Suprapubic skin (tissue), 4 donors: Measurements from ENCODE around the gene PTBP3. TPM values are rescaled to one million over a fixed set of nuclear protein-coding genes. Genes with fewer than 3 reads are reported as not detected.

ENCODE experiments used
- DNase-seq, 2 donors: peaks; one replicate each; pipeline ENCODE4 v3.0.0-alpha.2; 2019; ENCODE audit warnings: low spot score in 2 of 2
- H3K27ac ChIP-seq: fragments of 200-600 bp; sonication (generic); one replicate; pipeline ENCODE4 v1.5.1; 2019
- H3K27me3 ChIP-seq: fragments of 200-600 bp; sonication (generic); one replicate; pipeline ENCODE4 v1.5.1; 2019
- H3K36me3 ChIP-seq: fragments of 200-600 bp; sonication (generic); one replicate; pipeline ENCODE4 v1.5.1; 2019
- H3K4me1 ChIP-seq: fragments of 200-600 bp; sonication (generic); one replicate; pipeline ENCODE4 v1.5.1; 2019
- H3K4me3 ChIP-seq: fragments of 200-600 bp; sonication (generic); one replicate; pipeline ENCODE4 v1.5.1; 2019; ENCODE audit warnings: mild to moderate bottlenecking
- H3K9me3 ChIP-seq: fragments of 200-600 bp; sonication (generic); one replicate; pipeline ENCODE4 v1.5.1; 2019
- EP300 ChIP-seq: sonication (generic); formaldehyde crosslinking; IDR thresholded peaks from one replicate; pipeline ENCODE4 v1.6.1; 2017; ENCODE audit warnings: antibody characterized with exemption
- POLR2A ChIP-seq, 2 donors: fragments of 450-650 bp; IDR thresholded peaks; one replicate each; pipeline ENCODE4 v1.6.1; 2017; ENCODE audit warnings: antibody characterized with exemption in 2 of 2, mild to moderate bottlenecking in 2 of 2, moderate library complexity in 2 of 2
- POLR2AphosphoS5 ChIP-seq, 3 donors: sonication (generic); formaldehyde crosslinking; IDR thresholded peaks; one replicate each; pipeline ENCODE4 v1.6.1; 2017; ENCODE audit warnings: antibody characterized with exemption in 3 of 3
- WGBS: methylation state at CpG from one replicate; pipeline ENCODE4 v1.1.5; 2018; 5-methylcytosine and 5-hydroxymethylcytosine counted together
- total RNA-seq, 4 donors: library from RNA; depleted of rRNA; stranded (reverse); fragments of >200 nt; gene quantifications; one replicate each; pipeline ENCODE4 v1.1.0, GENCODE V29; 2016
- TF ChIP-seq, protein P1 (sequence below), 2 donors: fragments of 200-600 bp in 1 of 2; fragments of 450-650 bp in 1 of 2; sonication (generic) in 1 of 2; IDR thresholded peaks; one replicate each; pipeline ENCODE4 v1.5.1; 2016 to 2019; ENCODE audit warnings: antibody characterized with exemption in 2 of 2, mild to moderate bottlenecking in 1 of 2, moderate library complexity in 1 of 2

Gene PTBP3
- total RNA-seq, 4 donors from 2014 or later, result 90.4 to 333 (median 168) TPM

DNA sequence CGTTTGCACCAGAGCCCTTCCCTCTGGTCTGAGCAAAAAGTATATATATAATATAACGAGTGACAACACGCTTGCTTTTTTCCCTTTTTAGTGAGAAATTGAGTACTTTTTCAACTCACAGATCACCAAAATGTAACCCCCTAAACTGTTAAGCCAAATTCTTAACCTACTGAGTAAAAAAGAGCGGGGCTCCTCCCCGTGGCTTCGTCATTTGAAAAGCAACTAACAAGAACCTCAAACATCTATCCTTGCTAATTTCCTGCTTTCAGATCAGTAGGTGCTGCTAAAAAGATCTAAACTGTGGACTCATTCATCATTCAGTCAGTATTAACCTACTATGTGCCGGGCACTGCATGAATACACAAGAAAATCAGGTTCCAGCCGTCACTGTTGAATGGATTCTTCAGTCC is 1.0 kb upstream of the PTBP3 start:
- TF ChIP-seq, protein P1, sequence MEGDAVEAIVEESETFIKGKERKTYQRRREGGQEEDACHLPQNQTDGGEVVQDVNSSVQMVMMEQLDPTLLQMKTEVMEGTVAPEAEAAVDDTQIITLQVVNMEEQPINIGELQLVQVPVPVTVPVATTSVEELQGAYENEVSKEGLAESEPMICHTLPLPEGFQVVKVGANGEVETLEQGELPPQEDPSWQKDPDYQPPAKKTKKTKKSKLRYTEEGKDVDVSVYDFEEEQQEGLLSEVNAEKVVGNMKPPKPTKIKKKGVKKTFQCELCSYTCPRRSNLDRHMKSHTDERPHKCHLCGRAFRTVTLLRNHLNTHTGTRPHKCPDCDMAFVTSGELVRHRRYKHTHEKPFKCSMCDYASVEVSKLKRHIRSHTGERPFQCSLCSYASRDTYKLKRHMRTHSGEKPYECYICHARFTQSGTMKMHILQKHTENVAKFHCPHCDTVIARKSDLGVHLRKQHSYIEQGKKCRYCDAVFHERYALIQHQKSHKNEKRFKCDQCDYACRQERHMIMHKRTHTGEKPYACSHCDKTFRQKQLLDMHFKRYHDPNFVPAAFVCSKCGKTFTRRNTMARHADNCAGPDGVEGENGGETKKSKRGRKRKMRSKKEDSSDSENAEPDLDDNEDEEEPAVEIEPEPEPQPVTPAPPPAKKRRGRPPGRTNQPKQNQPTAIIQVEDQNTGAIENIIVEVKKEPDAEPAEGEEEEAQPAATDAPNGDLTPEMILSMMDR (IDR thresholded peaks at IDR 0.05), result no peak
- TF ChIP-seq EP300 (no peak), POLR2AphosphoS5 (IDR thresholded peaks at IDR 0.05) (no peak), POLR2A (IDR thresholded peaks at IDR 0.05) (no peak)
- no peak for DNase-seq
- H3K27me3 ChIP-seq, result no peaks in the 10 kb centered on the region
- no peaks in the 10 kb centered on the region for H3K9me3 ChIP-seq
- peak overlapping the region; percentile 100 for H3K27ac ChIP-seq
- WGBS, result 7% methylated on average over 8 of the region's 8 CpGs
- peak overlapping the region; percentile 100 for H3K4me3 ChIP-seq
- no peaks in the 10 kb centered on the region for H3K36me3 ChIP-seq
- peaks cover 32% of the 10 kb centered on the region for H3K4me1 ChIP-seq

DNA sequence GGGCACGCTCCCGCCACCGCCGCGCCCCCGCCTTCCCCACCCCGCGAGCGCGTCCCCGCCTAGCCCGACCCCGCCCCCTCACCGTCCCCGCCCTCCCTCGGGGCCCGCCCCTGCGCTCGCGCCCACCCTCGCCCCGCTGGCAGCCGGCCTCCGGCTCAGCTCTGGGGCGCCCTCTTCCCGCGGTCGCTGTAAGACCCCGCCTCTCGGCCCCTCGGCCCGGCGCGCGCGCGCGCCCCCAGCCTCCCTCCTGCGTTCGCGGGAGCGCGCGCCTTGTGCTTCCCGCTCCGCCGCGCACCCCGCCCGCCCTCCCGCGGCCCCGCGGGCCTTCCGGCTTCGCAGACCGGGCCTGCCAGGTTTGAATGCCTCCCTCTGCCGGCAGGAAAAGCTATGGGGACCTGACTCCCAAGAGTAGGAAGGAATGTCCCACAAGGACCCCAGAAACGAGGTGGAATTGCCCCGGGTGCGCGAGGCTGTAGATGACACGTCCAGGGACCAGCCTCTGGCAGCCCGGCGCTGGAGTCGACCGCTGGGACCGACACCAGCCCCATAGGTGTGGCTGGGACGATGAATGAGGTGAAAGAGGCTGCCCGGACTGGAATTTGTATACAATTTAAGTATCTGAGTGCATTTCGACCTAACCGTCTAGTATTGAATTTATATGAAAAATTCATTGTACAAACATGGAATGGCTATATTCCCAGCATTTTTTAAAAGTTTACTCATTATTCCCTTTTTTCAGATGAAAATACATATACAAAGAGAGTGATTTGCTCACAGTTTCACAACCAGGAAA is 416 bp upstream of the PTBP3 start:
- WGBS, result under 1% methylated on average over 12 of the region's 72 CpGs

DNA sequence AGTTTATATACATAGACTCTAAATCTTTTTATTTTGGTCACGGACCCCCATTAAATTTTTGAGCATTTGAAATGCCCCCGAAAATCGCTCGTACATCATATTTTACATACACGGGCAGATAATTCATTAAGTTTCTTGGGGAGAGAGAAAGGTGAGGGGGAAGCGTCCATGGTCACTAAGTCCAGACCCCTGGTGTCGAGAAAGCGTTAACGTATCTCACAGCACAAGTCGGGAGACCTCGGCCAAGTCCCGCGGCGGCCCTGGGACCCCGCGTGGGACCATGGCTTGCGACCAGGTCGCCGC is 794 bp downstream of the PTBP3 start:
- H3K36me3 ChIP-seq, result no peaks in the 10 kb centered on the region
- peak overlapping the region; percentile 100 for H3K4me3 ChIP-seq
- no peaks in the 10 kb centered on the region for H3K9me3 ChIP-seq
- TF ChIP-seq POLR2A (IDR thresholded peaks at IDR 0.05) (no peak), POLR2AphosphoS5 (IDR thresholded peaks at IDR 0.05) (no peak), EP300 (no peak)
- TF ChIP-seq, protein P1 (IDR thresholded peaks at IDR 0.05), result no peak
- no peaks in the 10 kb centered on the region for H3K27me3 ChIP-seq
- no peak for DNase-seq
- H3K4me1 ChIP-seq, result peaks cover 44% of the 10 kb centered on the region
- 0% methylated on average over 19 of the region's 19 CpGs for WGBS
- peak overlapping the region; percentile 100 for H3K27ac ChIP-seq

More for the DNA sequence above, 416 bp upstream of the PTBP3 start:
- peak overlapping the region; percentile 100 for H3K27ac ChIP-seq
- H3K4me1 ChIP-seq, result peaks cover 32% of the 10 kb centered on the region
- TF ChIP-seq POLR2A (IDR thresholded peaks at IDR 0.05), result no peak
- peak in 1 of 3 donors; percentile 13 for TF ChIP-seq POLR2AphosphoS5 (IDR thresholded peaks at IDR 0.05)
- TF ChIP-seq, protein P1 (IDR thresholded peaks at IDR 0.05), result peak in 1 of 2 donors; percentile 73
- no peaks in the 10 kb centered on the region for H3K36me3 ChIP-seq
- no peaks in the 10 kb centered on the region for H3K27me3 ChIP-seq
- DNase-seq, result peak in 1 of 2 donors; percentile 95
- no peaks in the 10 kb centered on the region for H3K9me3 ChIP-seq
- H3K4me3 ChIP-seq, result peak overlapping the region; percentile 100

DNA sequence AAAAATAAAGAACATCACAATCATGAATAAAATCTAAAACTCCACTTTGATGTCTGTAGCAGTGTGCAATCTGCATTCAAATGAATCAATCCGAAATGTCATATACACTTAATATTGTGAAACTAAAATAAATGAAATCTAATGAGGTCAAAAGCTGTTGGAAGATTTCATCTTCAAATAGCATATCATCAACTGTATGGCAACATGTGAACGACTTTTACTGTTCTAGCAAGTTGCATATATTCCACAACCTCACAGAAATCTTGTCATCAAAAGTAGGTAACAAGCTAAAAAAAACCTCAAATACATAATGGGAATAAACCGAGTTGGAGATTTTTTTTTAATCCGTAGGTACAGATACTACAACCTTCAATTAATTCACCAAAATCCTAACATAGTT is 1.2 kb downstream of the PTBP3 start:
- H3K4me3 ChIP-seq, result peak overlapping the region; percentile 100
- 8% methylated on average over 4 of the region's 4 CpGs for WGBS
- no peaks in the 10 kb centered on the region for H3K27me3 ChIP-seq
- H3K4me1 ChIP-seq, result peaks cover 47% of the 10 kb centered on the region
- H3K36me3 ChIP-seq, result no peaks in the 10 kb centered on the region
- DNase-seq, result no peak
- H3K27ac ChIP-seq, result peak overlapping the region; percentile 100
- H3K9me3 ChIP-seq, result no peaks in the 10 kb centered on the region
- no peak for TF ChIP-seq POLR2A (IDR thresholded peaks at IDR 0.05)
- TF ChIP-seq, protein P1 (IDR thresholded peaks at IDR 0.05), result no peak
- no peak for TF ChIP-seq POLR2AphosphoS5 (IDR thresholded peaks at IDR 0.05)
- TF ChIP-seq EP300, result no peak

DNA sequence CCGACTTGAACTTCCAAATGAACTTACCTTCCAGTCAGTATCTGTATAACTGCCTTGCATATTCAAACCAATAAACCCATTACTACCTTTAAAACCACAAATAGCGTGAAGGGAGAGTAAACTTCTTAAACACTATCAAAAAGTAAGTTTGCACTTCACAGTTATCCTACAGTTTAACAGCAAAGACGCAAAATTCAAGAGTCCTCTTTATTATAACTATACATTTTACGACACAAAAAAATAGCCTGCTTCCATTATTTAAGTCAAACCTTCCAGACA is 1.8 kb downstream of the PTBP3 start:
- DNase-seq, result no peak
- no peaks in the 10 kb centered on the region for H3K9me3 ChIP-seq
- H3K36me3 ChIP-seq, result no peaks in the 10 kb centered on the region
- peaks cover 47% of the 10 kb centered on the region for H3K4me1 ChIP-seq
- H3K4me3 ChIP-seq, result peak overlapping the region; percentile 100
- TF ChIP-seq EP300 (no peak), POLR2AphosphoS5 (IDR thresholded peaks at IDR 0.05) (no peak), POLR2A (IDR thresholded peaks at IDR 0.05) (no peak)
- TF ChIP-seq, protein P1 (IDR thresholded peaks at IDR 0.05), result no peak
- 35% methylated on average over 4 of the region's 4 CpGs for WGBS
- H3K27me3 ChIP-seq, result no peaks in the 10 kb centered on the region
- no peak overlapping the region for H3K27ac ChIP-seq
